GM12872 (cell line): ENCODE measurements around the gene JAK3.

Source experiments
- TF ChIP-seq, protein P1 (sequence below): IDR thresholded peaks from 3 replicates; pipeline ENCODE4 v1.5.1; 2011; ENCODE audit warnings: low read depth, mild to moderate bottlenecking, low read length, moderate library complexity; ENCODE audit not compliant: insufficient read depth

Gene JAK3

DNA sequence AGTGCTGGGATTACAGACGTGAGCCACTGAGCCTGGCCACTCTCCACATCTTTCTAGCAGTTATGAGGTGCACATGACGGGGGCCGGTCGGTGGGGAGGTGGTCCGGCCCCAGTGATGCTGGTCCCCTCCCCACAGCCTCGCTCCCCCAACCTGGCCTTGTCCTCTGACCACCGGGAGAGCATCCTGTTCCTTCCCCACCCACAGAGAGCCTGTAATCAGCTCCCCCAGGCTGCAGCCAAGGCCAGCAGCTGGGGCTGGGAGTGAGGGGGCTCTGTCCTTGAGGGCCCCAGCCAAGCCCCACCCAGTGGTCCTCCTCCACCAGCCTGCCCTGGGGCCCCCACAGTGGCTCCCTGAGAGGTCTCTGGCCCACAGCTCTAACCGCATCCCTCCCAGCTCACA is 23.4 kb downstream of the JAK3 start:
- TF ChIP-seq, protein P1, sequence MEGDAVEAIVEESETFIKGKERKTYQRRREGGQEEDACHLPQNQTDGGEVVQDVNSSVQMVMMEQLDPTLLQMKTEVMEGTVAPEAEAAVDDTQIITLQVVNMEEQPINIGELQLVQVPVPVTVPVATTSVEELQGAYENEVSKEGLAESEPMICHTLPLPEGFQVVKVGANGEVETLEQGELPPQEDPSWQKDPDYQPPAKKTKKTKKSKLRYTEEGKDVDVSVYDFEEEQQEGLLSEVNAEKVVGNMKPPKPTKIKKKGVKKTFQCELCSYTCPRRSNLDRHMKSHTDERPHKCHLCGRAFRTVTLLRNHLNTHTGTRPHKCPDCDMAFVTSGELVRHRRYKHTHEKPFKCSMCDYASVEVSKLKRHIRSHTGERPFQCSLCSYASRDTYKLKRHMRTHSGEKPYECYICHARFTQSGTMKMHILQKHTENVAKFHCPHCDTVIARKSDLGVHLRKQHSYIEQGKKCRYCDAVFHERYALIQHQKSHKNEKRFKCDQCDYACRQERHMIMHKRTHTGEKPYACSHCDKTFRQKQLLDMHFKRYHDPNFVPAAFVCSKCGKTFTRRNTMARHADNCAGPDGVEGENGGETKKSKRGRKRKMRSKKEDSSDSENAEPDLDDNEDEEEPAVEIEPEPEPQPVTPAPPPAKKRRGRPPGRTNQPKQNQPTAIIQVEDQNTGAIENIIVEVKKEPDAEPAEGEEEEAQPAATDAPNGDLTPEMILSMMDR, result no peak

DNA sequence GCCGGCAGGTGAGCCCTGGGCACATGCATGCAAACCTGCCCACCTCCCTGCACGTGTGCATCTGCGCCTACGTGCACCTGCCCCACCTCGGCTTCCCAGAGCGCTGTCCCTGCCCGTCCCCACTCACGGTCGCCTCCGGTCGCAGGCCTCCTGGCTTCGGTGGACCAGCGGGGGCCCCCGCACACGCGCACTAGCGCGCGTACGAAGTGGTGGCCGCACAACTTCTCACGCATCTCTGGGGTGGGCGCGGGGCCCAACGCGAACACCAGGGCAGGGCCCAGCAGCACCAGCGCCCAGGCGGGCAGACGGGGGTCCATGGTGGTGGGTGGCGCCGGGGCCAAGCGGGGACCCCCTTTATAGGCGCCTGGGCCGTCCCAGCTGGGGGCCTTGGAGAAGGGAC is 26.6 kb downstream of the JAK3 start, which contains the start of gene INSL3:
Gene INSL3, minus strand, starts transcription at position 330 of the 400 bp plus-strand sequence. Its CDS starts 13 bp downstream, at position 317.
- TF ChIP-seq, protein P1, result no peak

DNA sequence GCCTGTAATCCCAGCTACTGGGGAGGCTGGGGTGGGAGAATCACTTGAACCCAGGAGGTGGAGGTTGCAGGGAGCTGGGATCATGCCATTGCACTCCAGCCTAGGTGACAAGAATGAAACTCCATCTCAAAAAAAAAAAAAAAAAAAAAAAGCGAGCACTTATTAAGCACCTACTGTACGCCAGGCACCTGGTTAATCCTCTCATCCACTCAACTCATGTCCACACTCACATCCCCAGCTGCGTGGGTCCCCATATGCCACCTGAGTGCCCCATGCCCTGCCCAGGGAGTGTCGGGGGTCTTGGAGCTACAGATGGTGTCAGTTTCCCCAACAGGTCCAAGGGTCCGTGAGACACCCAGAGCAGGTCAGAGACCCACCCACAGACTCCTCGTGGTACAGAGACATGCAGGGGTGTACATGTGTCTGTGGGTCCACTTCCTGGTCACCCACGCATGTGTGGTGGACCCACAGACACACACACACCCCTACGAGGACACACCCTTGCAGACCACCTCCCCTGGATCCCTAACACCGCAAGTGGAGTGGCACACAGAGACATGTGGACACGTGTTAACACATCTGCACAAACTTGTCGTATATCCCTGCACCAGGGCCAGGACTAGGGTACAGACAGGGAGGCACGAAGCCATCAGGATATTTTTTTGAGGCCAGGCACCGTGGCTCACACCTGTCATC is 30.0 kb downstream of the JAK3 start:
- TF ChIP-seq, protein P1, result no peak

DNA sequence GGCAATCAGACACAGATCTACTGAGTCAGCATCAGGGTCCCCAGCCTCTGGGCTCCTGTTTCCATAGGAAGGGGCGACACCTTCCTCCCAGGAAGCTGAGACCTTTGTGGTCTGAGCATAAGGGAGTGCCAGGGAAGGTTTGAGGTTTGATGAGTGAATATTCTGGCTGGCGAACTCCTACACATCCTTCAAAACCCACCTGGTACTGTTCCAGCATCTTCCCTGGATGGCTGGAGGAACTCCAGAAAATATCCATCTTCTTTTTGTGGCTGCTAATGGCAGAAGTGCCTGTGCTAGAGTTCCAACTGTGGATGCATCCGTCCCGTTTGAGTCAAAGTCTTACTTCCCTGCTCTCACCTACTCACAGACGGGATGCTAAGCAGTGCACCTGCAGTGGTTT is 35.7 kb downstream of the JAK3 start:
- TF ChIP-seq, protein P1, result no peak

DNA sequence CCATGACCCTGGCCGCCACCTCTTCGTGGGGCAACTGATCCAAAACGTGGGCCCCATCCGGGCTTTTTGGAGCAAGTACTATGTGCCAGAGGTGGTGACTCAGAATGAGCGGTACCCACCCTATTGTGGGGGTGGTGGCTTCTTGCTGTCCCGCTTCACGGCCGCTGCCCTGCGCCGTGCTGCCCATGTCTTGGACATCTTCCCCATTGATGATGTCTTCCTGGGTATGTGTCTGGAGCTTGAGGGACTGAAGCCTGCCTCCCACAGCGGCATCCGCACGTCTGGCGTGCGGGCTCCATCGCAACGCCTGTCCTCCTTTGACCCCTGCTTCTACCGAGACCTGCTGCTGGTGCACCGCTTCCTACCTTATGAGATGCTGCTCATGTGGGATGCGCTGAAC is 36.1 kb downstream of the JAK3 start:
- TF ChIP-seq, protein P1, result no peak

DNA sequence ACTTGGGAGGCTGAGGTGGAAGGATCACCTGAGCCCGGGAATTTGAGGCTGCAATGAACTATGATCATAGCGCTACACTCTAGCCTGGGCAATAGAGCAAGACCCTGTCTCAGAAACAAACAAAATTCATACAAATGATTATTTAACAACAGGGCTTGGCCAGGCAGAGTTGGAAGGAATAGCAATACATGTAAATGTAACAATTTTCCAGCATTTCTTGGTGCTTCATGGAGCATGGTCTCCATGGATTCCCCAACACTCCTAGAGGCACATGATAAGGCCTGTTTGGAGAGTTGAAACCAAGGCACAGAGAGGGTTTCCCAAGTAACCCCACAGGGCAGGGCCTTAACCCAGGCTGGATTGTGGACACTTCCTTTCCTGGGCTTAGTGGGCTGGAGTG is 36.7 kb downstream of the JAK3 start:
- TF ChIP-seq, protein P1, result no peak

DNA sequence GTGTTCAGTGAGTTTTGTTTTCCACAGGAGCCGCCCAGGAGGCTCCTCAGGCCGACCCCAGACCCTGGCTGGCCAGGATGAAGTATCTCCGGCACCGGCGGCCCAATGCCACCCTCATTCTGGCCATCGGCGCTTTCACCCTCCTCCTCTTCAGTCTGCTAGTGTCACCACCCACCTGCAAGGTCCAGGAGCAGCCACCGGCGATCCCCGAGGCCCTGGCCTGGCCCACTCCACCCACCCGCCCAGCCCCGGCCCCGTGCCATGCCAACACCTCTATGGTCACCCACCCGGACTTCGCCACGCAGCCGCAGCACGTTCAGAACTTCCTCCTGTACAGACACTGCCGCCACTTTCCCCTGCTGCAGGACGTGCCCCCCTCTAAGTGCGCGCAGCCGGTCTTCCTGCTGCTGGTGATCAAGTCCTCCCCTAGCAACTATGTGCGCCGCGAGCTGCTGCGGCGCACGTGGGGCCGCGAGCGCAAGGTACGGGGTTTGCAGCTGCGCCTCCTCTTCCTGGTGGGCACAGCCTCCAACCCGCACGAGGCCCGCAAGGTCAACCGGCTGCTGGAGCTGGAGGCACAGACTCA is 40.0 kb downstream of the JAK3 start:
- TF ChIP-seq, protein P1, result no peak
